ENCODE data around the gene XKR8. TPM values are rescaled to one million over a fixed set of nuclear protein-coding genes. Genes with fewer than 3 reads are reported as not detected.

Gene XKR8, protein sequence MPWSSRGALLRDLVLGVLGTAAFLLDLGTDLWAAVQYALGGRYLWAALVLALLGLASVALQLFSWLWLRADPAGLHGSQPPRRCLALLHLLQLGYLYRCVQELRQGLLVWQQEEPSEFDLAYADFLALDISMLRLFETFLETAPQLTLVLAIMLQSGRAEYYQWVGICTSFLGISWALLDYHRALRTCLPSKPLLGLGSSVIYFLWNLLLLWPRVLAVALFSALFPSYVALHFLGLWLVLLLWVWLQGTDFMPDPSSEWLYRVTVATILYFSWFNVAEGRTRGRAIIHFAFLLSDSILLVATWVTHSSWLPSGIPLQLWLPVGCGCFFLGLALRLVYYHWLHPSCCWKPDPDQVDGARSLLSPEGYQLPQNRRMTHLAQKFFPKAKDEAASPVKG
- 11.4 TPM for polyA plus RNA-seq (2013, experiment 1 of 2)
- polyA plus RNA-seq (2013, experiment 2 of 2): 10.9 TPM

DNA sequence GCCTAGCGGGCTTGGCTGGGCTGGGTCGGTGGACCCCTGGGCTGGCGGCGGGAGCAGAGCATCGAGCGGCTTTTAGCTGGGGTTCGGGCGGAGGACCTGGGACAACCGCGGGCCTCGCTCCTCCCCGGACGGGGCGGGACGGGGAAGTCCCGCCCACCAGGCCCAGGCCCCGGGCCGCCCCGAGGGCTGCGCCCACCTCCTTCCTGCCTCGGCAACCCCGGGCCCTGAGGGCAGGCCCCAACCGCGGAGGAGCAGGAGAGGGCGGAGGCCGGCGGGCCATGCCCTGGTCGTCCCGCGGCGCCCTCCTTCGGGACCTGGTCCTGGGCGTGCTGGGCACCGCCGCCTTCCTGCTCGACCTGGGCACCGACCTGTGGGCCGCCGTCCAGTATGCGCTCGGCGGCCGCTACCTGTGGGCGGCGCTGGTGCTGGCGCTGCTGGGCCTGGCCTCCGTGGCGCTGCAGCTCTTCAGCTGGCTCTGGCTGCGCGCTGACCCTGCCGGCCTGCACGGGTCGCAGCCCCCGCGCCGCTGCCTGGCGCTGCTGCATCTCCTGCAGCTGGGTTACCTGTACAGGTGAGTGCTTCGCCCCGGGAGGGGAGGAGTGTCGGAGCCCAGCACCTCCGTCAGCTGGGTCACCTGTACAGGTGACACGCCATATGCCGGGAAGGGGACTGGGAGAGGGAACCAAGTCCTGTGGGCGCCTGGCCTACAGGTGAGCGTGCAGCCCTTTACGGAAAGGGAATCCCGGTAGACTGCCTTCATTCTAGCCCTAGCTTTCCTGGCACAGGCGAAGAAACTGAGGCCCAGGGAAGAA, at the start of gene XKR8:
Gene XKR8, plus strand, starts transcription at position 182 of the 812 bp plus-strand sequence. Its CDS starts 97 bp downstream, at position 279.
- H3K4ac ChIP-seq (ENCODE audit: low read depth, low read length): peak within 1 kb of the TSS; percentile 64
- no peaks in the 10 kb centered on the region for H3K79me2 ChIP-seq (ENCODE audit: control insufficient read depth, insufficient read depth, low read length)
- peak within 1 kb of the TSS; percentile 96 for H3K56ac ChIP-seq (ENCODE audit: low read length)
- no peak within 1 kb of the TSS for H4K5ac ChIP-seq (ENCODE audit: low read length)
- peak within 1 kb of the TSS; percentile 85 for H2AK5ac ChIP-seq (ENCODE audit: low read length)
- no peaks in the 10 kb centered on the region for H3K36me3 ChIP-seq (ENCODE audit: control insufficient read depth, insufficient read depth, low read length)
- peak; percentile 94 for DNase-seq
- H3K27me3 ChIP-seq (ENCODE audit: insufficient read depth, low read length, poor library complexity): no peaks in the 10 kb centered on the region
- peak within 1 kb of the TSS; percentile 78 for H3K18ac ChIP-seq (ENCODE audit: low read length)
- peak within 1 kb of the TSS; percentile 59 for H2BK5ac ChIP-seq (ENCODE audit: low read length)
- H3K9ac ChIP-seq (ENCODE audit: low read length): peak within 1 kb of the TSS; percentile 92
- no peak within 1 kb of the TSS for H2BK15ac ChIP-seq (replicated peaks; ENCODE audit: low read depth)
- peak within 1 kb of the TSS; percentile 80 for H3K23ac ChIP-seq (ENCODE audit: low read length)
- H3K4me1 ChIP-seq (ENCODE audit: control insufficient read depth, low read depth, low read length): peaks cover 3% of the 10 kb centered on the region
- peaks cover 8% of the 10 kb centered on the region for H3K79me1 ChIP-seq (ENCODE audit: low read length)
- no peak within 1 kb of the TSS for H2BK120ac ChIP-seq (ENCODE audit: low read depth, low read length)
- no CpG with 5 or more reads among the region's 68 CpGs for WGBS (ENCODE audit: extremely low coverage, insufficient coverage, low lambda C conversion rate)
- no peak within 1 kb of the TSS for H4K8ac ChIP-seq (ENCODE audit: low read depth, low read length)
- peak within 1 kb of the TSS; percentile 96 for H3K4me2 ChIP-seq (ENCODE audit: low read length)
- peak within 1 kb of the TSS; percentile 89 for H3K27ac ChIP-seq (ENCODE audit: low read depth, low read length)
- H3K4me3 ChIP-seq (ENCODE audit: low read length): peak within 1 kb of the TSS; percentile 79

DNA sequence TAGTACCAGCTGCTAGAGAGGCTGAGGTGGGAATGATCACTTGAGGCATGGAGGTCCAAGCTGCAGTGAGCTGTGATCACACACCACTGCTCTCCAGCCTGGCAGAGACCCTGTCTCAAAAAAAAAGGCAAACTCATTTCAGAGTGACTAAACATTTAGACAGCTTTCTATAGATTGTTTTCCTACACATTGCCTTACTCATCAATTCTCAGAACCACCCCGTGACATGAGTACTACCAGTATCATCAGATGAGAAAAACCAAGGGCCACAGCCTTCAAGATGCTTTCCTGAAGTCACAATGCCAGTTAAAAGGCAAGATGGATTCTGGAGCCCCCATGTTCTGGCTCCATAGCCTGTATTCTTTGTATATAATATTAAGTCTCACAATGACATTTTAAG, 47.3 kb upstream of the XKR8 start:
- no peak overlapping the region for H3K4ac ChIP-seq (ENCODE audit: low read depth, low read length)
- no CpG with 5 or more reads among the region's 1 CpG for WGBS (ENCODE audit: extremely low coverage, insufficient coverage, low lambda C conversion rate)
- DNase-seq: no peak
- peaks cover 2% of the 10 kb centered on the region for H3K79me1 ChIP-seq (ENCODE audit: low read length)
- peaks cover 3% of the 10 kb centered on the region for H3K36me3 ChIP-seq (ENCODE audit: control insufficient read depth, insufficient read depth, low read length)
- H3K4me3 ChIP-seq (ENCODE audit: low read length): no peak overlapping the region
- no peak overlapping the region for H2AK5ac ChIP-seq (ENCODE audit: low read length)
- H3K4me2 ChIP-seq (ENCODE audit: low read length): no peak overlapping the region
- peaks cover 2% of the 10 kb centered on the region for H3K79me2 ChIP-seq (ENCODE audit: control insufficient read depth, insufficient read depth, low read length)
- H3K18ac ChIP-seq (ENCODE audit: low read length): no peak overlapping the region
- no peak overlapping the region for H2BK120ac ChIP-seq (ENCODE audit: low read depth, low read length)
- no peak overlapping the region for H2BK5ac ChIP-seq (ENCODE audit: low read length)
- no peaks in the 10 kb centered on the region for H3K27me3 ChIP-seq (ENCODE audit: insufficient read depth, low read length, poor library complexity)
- H3K56ac ChIP-seq (ENCODE audit: low read length): no peak overlapping the region
- no peak overlapping the region for H4K5ac ChIP-seq (ENCODE audit: low read length)
- H3K27ac ChIP-seq (ENCODE audit: low read depth, low read length): no peak overlapping the region
- H4K8ac ChIP-seq (ENCODE audit: low read depth, low read length): no peak overlapping the region
- no peak overlapping the region for H2BK15ac ChIP-seq (replicated peaks; ENCODE audit: low read depth)
- no peaks in the 10 kb centered on the region for H3K4me1 ChIP-seq (ENCODE audit: control insufficient read depth, low read depth, low read length)
- no peak overlapping the region for H3K9ac ChIP-seq (ENCODE audit: low read length)
- no peak overlapping the region for H3K23ac ChIP-seq (ENCODE audit: low read length)

DNA sequence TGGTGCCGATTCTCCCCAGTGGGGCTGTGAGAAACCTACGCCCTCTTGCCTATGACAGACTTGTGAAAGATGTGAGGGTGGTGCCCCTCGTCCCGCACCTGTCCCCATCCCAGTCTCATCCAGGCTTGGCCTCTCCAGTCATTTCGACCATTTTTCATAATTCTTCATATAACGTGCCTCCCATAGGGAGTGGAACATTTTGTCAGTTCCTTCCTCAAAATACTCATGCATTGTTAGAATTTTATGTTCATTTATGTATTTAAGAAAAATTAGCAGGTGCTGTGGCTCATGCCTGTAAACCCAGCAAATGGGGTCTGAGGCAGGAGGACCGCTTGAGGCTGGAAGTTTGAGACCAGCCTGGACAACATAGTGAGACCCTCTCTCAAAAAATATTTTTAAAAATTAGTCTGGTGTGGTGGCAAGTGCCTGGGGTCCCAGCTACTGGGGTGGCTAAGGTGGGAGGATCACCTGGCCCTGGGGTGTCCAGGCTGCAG, 44.6 kb upstream of the XKR8 start:
- Histone ChIP-seq H2BK15ac (replicated peaks; ENCODE audit: low read depth) (no peak overlapping the region), H4K5ac (ENCODE audit: low read length) (peak overlapping the region; percentile 26), H3K4me3 (ENCODE audit: low read length) (no peak overlapping the region), H2AK5ac (ENCODE audit: low read length) (no peak overlapping the region), H3K79me2 (ENCODE audit: control insufficient read depth, insufficient read depth, low read length) (peaks cover 2% of the 10 kb centered on the region), H3K4ac (ENCODE audit: low read depth, low read length) (peak overlapping the region; percentile 10), H4K8ac (ENCODE audit: low read depth, low read length) (no peak overlapping the region), H2BK120ac (ENCODE audit: low read depth, low read length) (no peak overlapping the region), H3K4me1 (ENCODE audit: control insufficient read depth, low read depth, low read length) (no peaks in the 10 kb centered on the region), H3K9ac (ENCODE audit: low read length) (no peak overlapping the region), H3K27me3 (ENCODE audit: insufficient read depth, low read length, poor library complexity) (no peaks in the 10 kb centered on the region), H3K23ac (ENCODE audit: low read length) (no peak overlapping the region), H3K56ac (ENCODE audit: low read length) (no peak overlapping the region), H3K4me2 (ENCODE audit: low read length) (no peak overlapping the region), H3K18ac (ENCODE audit: low read length) (no peak overlapping the region), H3K27ac (ENCODE audit: low read depth, low read length) (no peak overlapping the region), H2BK5ac (ENCODE audit: low read length) (no peak overlapping the region), H3K36me3 (ENCODE audit: control insufficient read depth, insufficient read depth, low read length) (peaks cover 2% of the 10 kb centered on the region), H3K79me1 (ENCODE audit: low read length) (no peaks in the 10 kb centered on the region)
- no peak for DNase-seq
- no CpG with 5 or more reads among the region's 7 CpGs for WGBS (ENCODE audit: extremely low coverage, insufficient coverage, low lambda C conversion rate)

DNA sequence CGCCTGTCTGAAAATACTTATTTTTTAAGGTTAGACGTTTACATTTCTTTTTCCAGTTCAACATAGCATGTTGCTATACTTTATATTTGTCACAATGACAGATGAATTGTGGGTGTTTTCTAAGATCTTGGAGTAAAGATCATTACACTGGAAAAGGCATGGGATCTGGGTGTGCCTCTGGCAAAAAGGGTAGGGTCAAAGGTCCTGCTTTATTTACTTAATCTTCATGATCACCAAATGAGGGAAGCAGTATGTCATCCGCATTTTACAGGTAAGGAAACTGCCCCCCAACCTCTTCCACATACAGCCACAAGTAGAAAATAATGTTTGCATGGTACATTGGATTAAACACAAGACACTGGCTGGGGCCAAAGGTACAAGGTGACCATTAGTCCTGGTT, 37.5 kb upstream of the XKR8 start:
- Histone ChIP-seq H3K79me1 (ENCODE audit: low read length) (no peaks in the 10 kb centered on the region), H3K23ac (ENCODE audit: low read length) (no peak overlapping the region), H2AK5ac (ENCODE audit: low read length) (no peak overlapping the region), H3K4me1 (ENCODE audit: control insufficient read depth, low read depth, low read length) (no peaks in the 10 kb centered on the region), H2BK5ac (ENCODE audit: low read length) (no peak overlapping the region), H3K4ac (ENCODE audit: low read depth, low read length) (no peak overlapping the region), H3K9ac (ENCODE audit: low read length) (no peak overlapping the region), H3K79me2 (ENCODE audit: control insufficient read depth, insufficient read depth, low read length) (no peaks in the 10 kb centered on the region), H3K36me3 (ENCODE audit: control insufficient read depth, insufficient read depth, low read length) (no peaks in the 10 kb centered on the region), H3K4me2 (ENCODE audit: low read length) (no peak overlapping the region), H2BK120ac (ENCODE audit: low read depth, low read length) (no peak overlapping the region), H4K5ac (ENCODE audit: low read length) (no peak overlapping the region), H3K27me3 (ENCODE audit: insufficient read depth, low read length, poor library complexity) (no peaks in the 10 kb centered on the region), H3K27ac (ENCODE audit: low read depth, low read length) (no peak overlapping the region), H4K8ac (ENCODE audit: low read depth, low read length) (no peak overlapping the region), H3K56ac (ENCODE audit: low read length) (no peak overlapping the region), H3K18ac (ENCODE audit: low read length) (no peak overlapping the region), H2BK15ac (replicated peaks; ENCODE audit: low read depth) (no peak overlapping the region), H3K4me3 (ENCODE audit: low read length) (no peak overlapping the region)
- no CpG with 5 or more reads among the region's 3 CpGs for WGBS (ENCODE audit: extremely low coverage, insufficient coverage, low lambda C conversion rate)
- no peak for DNase-seq

DNA sequence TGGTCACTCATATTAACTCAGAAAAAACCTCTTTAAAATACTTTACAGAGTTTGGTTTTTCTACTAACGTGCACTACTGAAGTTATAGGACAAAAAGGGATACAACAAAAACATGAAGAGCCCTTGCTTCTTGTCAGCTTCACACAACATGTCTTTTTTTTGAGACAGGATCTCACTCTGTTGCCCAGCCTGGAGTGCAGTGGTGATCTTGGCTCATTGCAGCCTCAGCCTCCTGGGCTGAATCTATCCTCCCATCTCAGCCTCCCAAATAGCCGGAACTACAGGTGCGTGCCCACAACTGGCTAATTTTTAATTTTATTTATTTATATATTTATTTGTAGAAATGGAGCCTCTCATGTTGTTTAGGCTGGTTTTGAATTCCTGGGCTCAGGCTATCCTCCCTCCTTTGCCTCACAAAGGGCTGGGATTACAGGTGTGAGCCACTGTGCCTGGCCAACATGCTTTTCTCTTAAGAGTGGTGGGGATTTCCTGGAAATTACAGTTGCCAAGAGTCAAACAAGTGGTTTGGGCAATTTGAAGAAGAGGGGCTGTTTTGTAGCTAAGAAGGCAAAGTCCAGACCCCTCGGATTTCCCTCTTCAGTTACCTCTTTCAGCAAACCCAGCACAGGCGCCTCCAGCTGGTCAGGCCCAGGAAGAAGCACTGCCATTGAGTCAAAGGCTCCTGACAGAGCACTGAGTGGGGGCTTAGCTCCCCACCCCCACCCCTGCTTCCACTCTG, 31.4 kb upstream of the XKR8 start:
- WGBS (ENCODE audit: extremely low coverage, insufficient coverage, low lambda C conversion rate): no CpG with 5 or more reads among the region's 5 CpGs
- Histone ChIP-seq H4K8ac (ENCODE audit: low read depth, low read length) (no peak overlapping the region), H2AK5ac (ENCODE audit: low read length) (no peak overlapping the region), H3K56ac (ENCODE audit: low read length) (no peak overlapping the region), H3K4me2 (ENCODE audit: low read length) (no peak overlapping the region), H3K27ac (ENCODE audit: low read depth, low read length) (no peak overlapping the region), H3K23ac (ENCODE audit: low read length) (no peak overlapping the region), H3K4me3 (ENCODE audit: low read length) (no peak overlapping the region), H3K9ac (ENCODE audit: low read length) (no peak overlapping the region), H2BK15ac (replicated peaks; ENCODE audit: low read depth) (no peak overlapping the region), H2BK5ac (ENCODE audit: low read length) (no peak overlapping the region), H3K4ac (ENCODE audit: low read depth, low read length) (no peak overlapping the region), H3K36me3 (ENCODE audit: control insufficient read depth, insufficient read depth, low read length) (no peaks in the 10 kb centered on the region), H3K79me2 (ENCODE audit: control insufficient read depth, insufficient read depth, low read length) (no peaks in the 10 kb centered on the region), H4K5ac (ENCODE audit: low read length) (no peak overlapping the region), H3K79me1 (ENCODE audit: low read length) (no peaks in the 10 kb centered on the region), H3K27me3 (ENCODE audit: insufficient read depth, low read length, poor library complexity) (no peaks in the 10 kb centered on the region), H3K4me1 (ENCODE audit: control insufficient read depth, low read depth, low read length) (no peaks in the 10 kb centered on the region), H3K18ac (ENCODE audit: low read length) (no peak overlapping the region), H2BK120ac (ENCODE audit: low read depth, low read length) (no peak overlapping the region)
- DNase-seq: no peak

Measured in mesendoderm (in vitro differentiated cells).